Kidney epithelial cell (primary cell): ENCODE results near the gene ACTG1. TPM values are rescaled to one million over a fixed set of nuclear protein-coding genes. Genes with fewer than 3 reads are reported as not detected.

Source experiments
- DNase-seq: peaks from one replicate; pipeline ENCODE4 v3.0.0-alpha.2; 2010; ENCODE audit warnings: low read depth
- H3K27me3 ChIP-seq: 2 replicates; pipeline ENCODE4 v1.6.0; 2011; ENCODE audit warnings: low read length; ENCODE audit not compliant: control insufficient read depth, insufficient read depth
- H3K36me3 ChIP-seq: 2 replicates; pipeline ENCODE4 v1.5.1; 2011; ENCODE audit warnings: low read length; ENCODE audit not compliant: control insufficient read depth, insufficient read depth
- H3K4me3 ChIP-seq: 2 replicates; pipeline ENCODE4 v1.5.1; 2011; ENCODE audit warnings: low read depth, mild to moderate bottlenecking, control low read depth, low read length
- CTCF ChIP-seq: IDR thresholded peaks from 2 replicates; pipeline ENCODE4 v1.5.1; 2011; ENCODE audit warnings: mild to moderate bottlenecking, moderate library complexity, low read length, control low read depth, inconsistent platforms; ENCODE audit not compliant: insufficient read depth, poor library complexity, severe bottlenecking
- total RNA-seq: library from RNA; depleted of rRNA; stranded (reverse); fragments of >200 nt; gene quantifications from 2 replicates; pipeline ENCODE4 v1.2.3, GENCODE V29; 2015

ACTG1 gene
- total RNA-seq, 1 donor from 2014 or later = 9,424 TPM

- DNase-seq = no peak
- peak; percentile 18 for TF ChIP-seq CTCF
- Histone ChIP-seq H3K4me3 (peak overlapping the region; percentile 40), H3K36me3 (no peaks in the 10 kb centered on the region), H3K27me3 (no peaks in the 10 kb centered on the region)
Observed at GRCh38 chr17:81519284-81520020, 6.9 kb upstream of the ACTG1 start.

GRCh38 chr17:81518785-81519283 lies 6.2 kb upstream of the ACTG1 start:
- peak overlapping the region; percentile 40 for H3K4me3 ChIP-seq
- DNase-seq = no peak
- TF ChIP-seq CTCF = no peak

GRCh38 chr17:81518113-81518784 lies 5.7 kb upstream of the ACTG1 start:
- Histone ChIP-seq H3K36me3 (no peaks in the 10 kb centered on the region), H3K27me3 (no peaks in the 10 kb centered on the region), H3K4me3 (peak overlapping the region; percentile 40)
- DNase-seq = no peak
- TF ChIP-seq CTCF = no peak

More at GRCh38 chr17:81518785-81519283, 6.2 kb upstream of the ACTG1 start:
- Histone ChIP-seq H3K36me3 (no peaks in the 10 kb centered on the region), H3K27me3 (no peaks in the 10 kb centered on the region)

GRCh38 chr17:81517339-81518112 lies 4.9 kb upstream of the ACTG1 start:
- Histone ChIP-seq H3K27me3 (no peaks in the 10 kb centered on the region), H3K36me3 (no peaks in the 10 kb centered on the region), H3K4me3 (no peak overlapping the region)
- DNase-seq = no peak
- no peak for TF ChIP-seq CTCF

- H3K36me3 ChIP-seq = peaks cover under 1% of the 10 kb centered on the region
- H3K4me3 ChIP-seq = no peak overlapping the region
- H3K27me3 ChIP-seq = no peaks in the 10 kb centered on the region
- TF ChIP-seq CTCF = no peak
- no peak for DNase-seq
Observed at GRCh38 chr17:81517009-81517338, 4.4 kb upstream of the ACTG1 start.
